PC-9 (cell line): Measurements from ENCODE around the gene PRPF38A.

Source experiments
- EZH2 ChIP-seq: fragments of 200-600 bp; sonication (generic); IDR thresholded peaks from 2 replicates; pipeline ENCODE4 v1.8.0; 2017; ENCODE audit warnings: antibody characterized with exemption, low read depth
- TF ChIP-seq, protein P1 (sequence below): fragments of 200-600 bp; sonication (generic); conservative IDR thresholded peaks from 2 replicates; pipeline ENCODE4 v1.6.1; 2017; ENCODE audit warnings: mixed run types, antibody characterized with exemption, mild to moderate bottlenecking, moderate library complexity

DNA sequence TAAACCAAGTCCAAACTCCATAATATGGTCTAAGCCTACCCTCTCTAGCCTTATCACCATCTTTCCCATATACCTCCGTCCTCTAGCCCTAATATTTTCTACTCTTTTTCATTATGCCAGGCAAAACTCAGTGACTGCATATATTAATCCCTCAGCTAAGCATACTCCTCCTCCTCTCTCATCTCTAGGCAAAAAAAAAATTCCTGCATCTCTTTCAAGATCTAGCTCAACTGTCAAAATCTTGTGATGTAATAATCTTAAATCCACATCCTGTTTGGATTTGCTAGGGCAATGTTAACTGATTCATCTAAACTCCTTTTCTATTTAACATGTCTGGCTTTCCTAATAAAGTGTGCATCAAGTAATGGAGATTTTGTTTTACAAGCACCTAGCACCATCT, 20.4 kb downstream of the PRPF38A start:
- TF ChIP-seq EZH2: no peak
- TF ChIP-seq, protein P1, sequence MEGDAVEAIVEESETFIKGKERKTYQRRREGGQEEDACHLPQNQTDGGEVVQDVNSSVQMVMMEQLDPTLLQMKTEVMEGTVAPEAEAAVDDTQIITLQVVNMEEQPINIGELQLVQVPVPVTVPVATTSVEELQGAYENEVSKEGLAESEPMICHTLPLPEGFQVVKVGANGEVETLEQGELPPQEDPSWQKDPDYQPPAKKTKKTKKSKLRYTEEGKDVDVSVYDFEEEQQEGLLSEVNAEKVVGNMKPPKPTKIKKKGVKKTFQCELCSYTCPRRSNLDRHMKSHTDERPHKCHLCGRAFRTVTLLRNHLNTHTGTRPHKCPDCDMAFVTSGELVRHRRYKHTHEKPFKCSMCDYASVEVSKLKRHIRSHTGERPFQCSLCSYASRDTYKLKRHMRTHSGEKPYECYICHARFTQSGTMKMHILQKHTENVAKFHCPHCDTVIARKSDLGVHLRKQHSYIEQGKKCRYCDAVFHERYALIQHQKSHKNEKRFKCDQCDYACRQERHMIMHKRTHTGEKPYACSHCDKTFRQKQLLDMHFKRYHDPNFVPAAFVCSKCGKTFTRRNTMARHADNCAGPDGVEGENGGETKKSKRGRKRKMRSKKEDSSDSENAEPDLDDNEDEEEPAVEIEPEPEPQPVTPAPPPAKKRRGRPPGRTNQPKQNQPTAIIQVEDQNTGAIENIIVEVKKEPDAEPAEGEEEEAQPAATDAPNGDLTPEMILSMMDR: no peak
